ENCODE results near the gene ATG13. TPM values are rescaled to one million over a fixed set of nuclear protein-coding genes. Genes with fewer than 3 reads are reported as not detected.

The ATG13 gene
- total and polyA plus RNA-seq, 2 of the 4 experiments (the other 2 are of a cell fraction), result 43.0 to 49.7 TPM

DNA sequence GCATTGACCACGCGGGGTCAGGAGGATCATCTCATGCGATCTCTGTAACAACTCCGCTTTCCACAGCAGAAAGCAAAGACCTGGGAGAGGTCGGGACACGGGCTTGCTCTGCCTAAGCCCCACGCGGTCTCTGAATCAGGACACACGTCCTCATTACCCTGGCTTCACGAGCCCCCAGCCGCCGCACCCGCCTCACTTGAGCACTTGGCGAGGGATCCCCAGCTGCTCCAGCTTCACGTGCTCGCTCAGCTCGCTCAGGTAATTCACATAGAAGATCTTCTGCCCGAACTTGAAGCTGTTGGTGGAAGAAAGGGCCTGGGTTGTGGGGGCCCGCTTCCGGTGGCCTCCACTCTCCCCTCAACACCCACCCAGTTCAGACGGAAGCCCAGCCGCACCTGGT, 63.5 kb downstream of the ATG13 start:
- Histone ChIP-seq H3K27me3 (ENCODE audit: control insufficient read depth, insufficient read depth, low read length) (no peaks in the 10 kb centered on the region), H3K4me3 (ENCODE audit: insufficient read depth, low read depth, low read length) (no peak overlapping the region), H3K14ac (replicated peaks; ENCODE audit: low read depth, low read length) (no peak overlapping the region), H4K5ac (ENCODE audit: low read depth, low read length) (no peak overlapping the region), H4K91ac (ENCODE audit: insufficient read depth, low read depth, low read length) (no peak overlapping the region), H2AK5ac (ENCODE audit: low read depth, low read length) (no peak overlapping the region), H4K20me1 (ENCODE audit: insufficient read depth, low read length) (peaks cover 6% of the 10 kb centered on the region; the same call in 1 of the 2 replicates), H3K27ac (ENCODE audit: insufficient read depth, low read length) (no peak overlapping the region), H3K4ac (ENCODE audit: low read depth, low read length) (no peak overlapping the region), H2AFZ (replicated peaks; ENCODE audit: low read length, poor library complexity) (no peak overlapping the region), H3K23ac (ENCODE audit: low read depth, low read length) (no peak overlapping the region), H3K18ac (ENCODE audit: low read depth, low read length) (no peak overlapping the region), H3K4me1 (ENCODE audit: control insufficient read depth, insufficient read depth, low read length) (peaks cover 5% of the 10 kb centered on the region), H3K56ac (ENCODE audit: extremely low read depth, insufficient read depth, low read length) (no peak overlapping the region), H2AK9ac (replicated peaks; ENCODE audit: low read depth, low read length, poor library complexity) (peak overlapping the region; percentile 65), H3K9me1 (ENCODE audit: insufficient read depth, low read length) (peaks cover 13% of the 10 kb centered on the region; the same call in 1 of the 2 replicates), H4K8ac (ENCODE audit: low read depth in 2 of 2, low read length in 2 of 2) (no peak overlapping the region), H2BK20ac (ENCODE audit: low read depth, low read length) (no peak overlapping the region), H2BK120ac (ENCODE audit: low read depth, low read length) (no peak overlapping the region), H3K79me1 (ENCODE audit: low read depth in 1 of 2, low read length in 2 of 2) (peaks cover 3 to 24% of the 10 kb centered on the region in 2 experiments; a peak in 3 of 4 replicates), H3K4me2 (ENCODE audit: low read depth, low read length) (no peak overlapping the region), H2BK15ac (ENCODE audit: low read depth, low read length) (no peak overlapping the region), H2BK5ac (ENCODE audit: low read depth, low read length, poor library complexity, severe bottlenecking) (no peak overlapping the region), H3K9ac (ENCODE audit: low read depth, low read length) (no peak overlapping the region), H3K9me3 (ENCODE audit: control insufficient read depth, insufficient read depth, low read length) (no peaks in the 10 kb centered on the region), H3K36me3 (ENCODE audit: control insufficient read depth, insufficient read depth, low read length) (peaks cover 61% of the 10 kb centered on the region)
- BruUV-seq (replicated peaks), result no TSS peak
- dilution Hi-C loops (cut with HindIII; ENCODE audit: low sequenced_read_pairs, unreplicated experiment) (no loop called here), in situ Hi-C loops (cut with MboI; ENCODE audit: low sequenced_read_pairs) (no loop called here), intact Hi-C loops (cut with micrococcal nuclease) (loop anchor here (10.0 kb wide), 1 partner anchor 296 kb away; the partner anchor contains the start of gene MDK)
- no peak for TF ChIP-seq MAFK (IDR thresholded peaks at IDR 0.05; ENCODE audit: low read depth, low read length)
- TF ChIP-seq BHLHE40 (IDR thresholded peaks at IDR 0.05; ENCODE audit: low read depth, low read length), result no peak
- no peak for TF ChIP-seq NFE2L2 (IDR thresholded peaks at IDR 0.05; ENCODE audit: low read depth, low read length)
- TF ChIP-seq MXI1 (IDR thresholded peaks at IDR 0.05; ENCODE audit: borderline replicate concordance, low read depth, low read length), result no peak
- TF ChIP-seq POLR2A (IDR thresholded peaks at IDR 0.05; ENCODE audit: low read depth, low read length), result no peak
- TF ChIP-seq, protein P1, sequence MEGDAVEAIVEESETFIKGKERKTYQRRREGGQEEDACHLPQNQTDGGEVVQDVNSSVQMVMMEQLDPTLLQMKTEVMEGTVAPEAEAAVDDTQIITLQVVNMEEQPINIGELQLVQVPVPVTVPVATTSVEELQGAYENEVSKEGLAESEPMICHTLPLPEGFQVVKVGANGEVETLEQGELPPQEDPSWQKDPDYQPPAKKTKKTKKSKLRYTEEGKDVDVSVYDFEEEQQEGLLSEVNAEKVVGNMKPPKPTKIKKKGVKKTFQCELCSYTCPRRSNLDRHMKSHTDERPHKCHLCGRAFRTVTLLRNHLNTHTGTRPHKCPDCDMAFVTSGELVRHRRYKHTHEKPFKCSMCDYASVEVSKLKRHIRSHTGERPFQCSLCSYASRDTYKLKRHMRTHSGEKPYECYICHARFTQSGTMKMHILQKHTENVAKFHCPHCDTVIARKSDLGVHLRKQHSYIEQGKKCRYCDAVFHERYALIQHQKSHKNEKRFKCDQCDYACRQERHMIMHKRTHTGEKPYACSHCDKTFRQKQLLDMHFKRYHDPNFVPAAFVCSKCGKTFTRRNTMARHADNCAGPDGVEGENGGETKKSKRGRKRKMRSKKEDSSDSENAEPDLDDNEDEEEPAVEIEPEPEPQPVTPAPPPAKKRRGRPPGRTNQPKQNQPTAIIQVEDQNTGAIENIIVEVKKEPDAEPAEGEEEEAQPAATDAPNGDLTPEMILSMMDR (conservative IDR thresholded peaks at IDR 0.05; ENCODE audit: low read depth, low read length), result no peak
- no peak for TF ChIP-seq MAZ (IDR thresholded peaks at IDR 0.05; ENCODE audit: borderline replicate concordance, low read depth, low read length)
- TF ChIP-seq, protein P2, sequence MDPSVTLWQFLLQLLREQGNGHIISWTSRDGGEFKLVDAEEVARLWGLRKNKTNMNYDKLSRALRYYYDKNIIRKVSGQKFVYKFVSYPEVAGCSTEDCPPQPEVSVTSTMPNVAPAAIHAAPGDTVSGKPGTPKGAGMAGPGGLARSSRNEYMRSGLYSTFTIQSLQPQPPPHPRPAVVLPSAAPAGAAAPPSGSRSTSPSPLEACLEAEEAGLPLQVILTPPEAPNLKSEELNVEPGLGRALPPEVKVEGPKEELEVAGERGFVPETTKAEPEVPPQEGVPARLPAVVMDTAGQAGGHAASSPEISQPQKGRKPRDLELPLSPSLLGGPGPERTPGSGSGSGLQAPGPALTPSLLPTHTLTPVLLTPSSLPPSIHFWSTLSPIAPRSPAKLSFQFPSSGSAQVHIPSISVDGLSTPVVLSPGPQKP (IDR thresholded peaks at IDR 0.05; ENCODE audit: borderline replicate concordance, low read depth, low read length), result no peak
- no peak for TF ChIP-seq FOS (IDR thresholded peaks at IDR 0.05; ENCODE audit: low read depth, low read length)
- TF ChIP-seq CHD1 (IDR thresholded peaks at IDR 0.05; ENCODE audit: low read depth, low read length), result no peak
- TF ChIP-seq SMC3 (IDR thresholded peaks at IDR 0.05; ENCODE audit: low read depth, low read length), result no peak
- TF ChIP-seq CEBPB (IDR thresholded peaks at IDR 0.05; ENCODE audit: low read depth, low read length), result no peak
- no peak for TF ChIP-seq RFX5 (IDR thresholded peaks at IDR 0.05; ENCODE audit: low read depth, low read length)
- no peak for TF ChIP-seq RCOR1 (IDR thresholded peaks at IDR 0.05; ENCODE audit: insufficient replicate concordance, low read length)
- TF ChIP-seq, protein P3, sequence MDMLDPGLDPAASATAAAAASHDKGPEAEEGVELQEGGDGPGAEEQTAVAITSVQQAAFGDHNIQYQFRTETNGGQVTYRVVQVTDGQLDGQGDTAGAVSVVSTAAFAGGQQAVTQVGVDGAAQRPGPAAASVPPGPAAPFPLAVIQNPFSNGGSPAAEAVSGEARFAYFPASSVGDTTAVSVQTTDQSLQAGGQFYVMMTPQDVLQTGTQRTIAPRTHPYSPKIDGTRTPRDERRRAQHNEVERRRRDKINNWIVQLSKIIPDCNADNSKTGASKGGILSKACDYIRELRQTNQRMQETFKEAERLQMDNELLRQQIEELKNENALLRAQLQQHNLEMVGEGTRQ (IDR thresholded peaks at IDR 0.05; ENCODE audit: low read depth, low read length), result no peak
- TF ChIP-seq RAD21 (IDR thresholded peaks at IDR 0.05; ENCODE audit: low read length), result no peak
- DNase-seq, result no peak
- ChIA-PET POLR2A (ENCODE audit: unreplicated experiment) (no interaction called here), CTCF (no interaction called here)
- ATAC-seq (ENCODE audit: low read depth), result no peak
- 93% methylated on average over 11 of the region's 22 CpGs; no CpG with 5 or more reads in 1 of the 2 experiments for WGBS, 2 experiments (ENCODE audit: extremely low coverage in 2 of 2, insufficient read length in 1 of 2)

Data from IMR-90 (cell line).